ENCODE data around the gene MAG.
"Not testable (repeated sequence)": the region's sequence is repeated elsewhere in the genome, so short reads cannot be mapped to it uniquely, and the experiment has no call there.

The MAG gene

GRCh38 chr19:35278578-35279284, 13.2 kb upstream of the MAG start:
- no peak for TF ChIP-seq JUND (IDR thresholded peaks at IDR 0.05; ENCODE audit: low read depth)
- DNase-seq (ENCODE audit: low read depth in 1 of 2, low spot score in 1 of 2): no peak
- in situ Hi-C loops (cut with HindIII; ENCODE audit: low pct_unique_long_range_greater_than_20kb, low sequenced_read_pairs): no loop called here

GRCh38 chr19:35279374-35279773, 12.6 kb upstream of the MAG start:
- no peak for TF ChIP-seq JUND (IDR thresholded peaks at IDR 0.05; ENCODE audit: low read depth)
- in situ Hi-C loops (cut with HindIII; ENCODE audit: low pct_unique_long_range_greater_than_20kb, low sequenced_read_pairs): no loop called here
- DNase-seq (ENCODE audit: low read depth in 1 of 2, low spot score in 1 of 2): no peak

GRCh38 chr19:35279985-35280821, 11.8 kb upstream of the MAG start:
- DNase-seq (ENCODE audit: low read depth in 1 of 2, low spot score in 1 of 2): no peak
- TF ChIP-seq JUND (IDR thresholded peaks at IDR 0.05; ENCODE audit: low read depth): no peak
- in situ Hi-C loops (cut with HindIII; ENCODE audit: low pct_unique_long_range_greater_than_20kb, low sequenced_read_pairs): no loop called here

- in situ Hi-C loops (cut with HindIII; ENCODE audit: low pct_unique_long_range_greater_than_20kb, low sequenced_read_pairs): no loop called here
- TF ChIP-seq JUND (IDR thresholded peaks at IDR 0.05; ENCODE audit: low read depth): no peak
- no peak for DNase-seq (ENCODE audit: low read depth in 1 of 2, low spot score in 1 of 2)
Observed at GRCh38 chr19:35281303-35281702, 10.7 kb upstream of the MAG start.

- TF ChIP-seq JUND (IDR thresholded peaks at IDR 0.05; ENCODE audit: low read depth): no peak
- in situ Hi-C loops (cut with HindIII; ENCODE audit: low pct_unique_long_range_greater_than_20kb, low sequenced_read_pairs): no loop called here
- DNase-seq (ENCODE audit: low read depth in 1 of 2, low spot score in 1 of 2): no peak
Observed at GRCh38 chr19:35284153-35285094, 7.5 kb upstream of the MAG start.

- in situ Hi-C loops (cut with HindIII; ENCODE audit: low pct_unique_long_range_greater_than_20kb, low sequenced_read_pairs): no loop called here
- no peak for TF ChIP-seq JUND (IDR thresholded peaks at IDR 0.05; ENCODE audit: low read depth)
Observed at GRCh38 chr19:35285095-35285449, 6.9 kb upstream of the MAG start.

GRCh38 chr19:35285465-35285864, 6.5 kb upstream of the MAG start:
- DNase-seq (ENCODE audit: low read depth in 1 of 2, low spot score in 1 of 2); in situ Hi-C loops (cut with HindIII; ENCODE audit: low pct_unique_long_range_greater_than_20kb, low sequenced_read_pairs): not testable (repeated sequence)

More at GRCh38 chr19:35285095-35285449, 6.9 kb upstream of the MAG start:
- no peak for DNase-seq (ENCODE audit: low read depth in 1 of 2, low spot score in 1 of 2)

- in situ Hi-C loops (cut with HindIII; ENCODE audit: low pct_unique_long_range_greater_than_20kb, low sequenced_read_pairs); DNase-seq (ENCODE audit: low read depth in 1 of 2, low spot score in 1 of 2): not testable (repeated sequence)
Observed at GRCh38 chr19:35286101-35286500, 5.9 kb upstream of the MAG start.

- in situ Hi-C loops (cut with HindIII; ENCODE audit: low pct_unique_long_range_greater_than_20kb, low sequenced_read_pairs): no loop called here
- DNase-seq (ENCODE audit: low read depth in 1 of 2, low spot score in 1 of 2): no peak
Observed at GRCh38 chr19:35287713-35288112, 4.2 kb upstream of the MAG start.

GRCh38 chr19:35288331-35288730, 3.6 kb upstream of the MAG start:
- in situ Hi-C loops (cut with HindIII; ENCODE audit: low pct_unique_long_range_greater_than_20kb, low sequenced_read_pairs): no loop called here
- no peak for DNase-seq (ENCODE audit: low read depth in 1 of 2, low spot score in 1 of 2)
- no peak for TF ChIP-seq JUND (IDR thresholded peaks at IDR 0.05; ENCODE audit: low read depth)

More at GRCh38 chr19:35287713-35288112, 4.2 kb upstream of the MAG start:
- no peak for TF ChIP-seq JUND (IDR thresholded peaks at IDR 0.05; ENCODE audit: low read depth)

GRCh38 chr19:35288906-35289305, 3.1 kb upstream of the MAG start:
- DNase-seq (ENCODE audit: low read depth in 1 of 2, low spot score in 1 of 2): no peak
- TF ChIP-seq JUND (IDR thresholded peaks at IDR 0.05; ENCODE audit: low read depth): no peak
- in situ Hi-C loops (cut with HindIII; ENCODE audit: low pct_unique_long_range_greater_than_20kb, low sequenced_read_pairs): no loop called here

- DNase-seq (ENCODE audit: low read depth in 1 of 2, low spot score in 1 of 2): no peak
- no peak for TF ChIP-seq JUND (IDR thresholded peaks at IDR 0.05; ENCODE audit: low read depth)
- in situ Hi-C loops (cut with HindIII; ENCODE audit: low pct_unique_long_range_greater_than_20kb, low sequenced_read_pairs): no loop called here
Observed at GRCh38 chr19:35290381-35291127, 1.4 kb upstream of the MAG start.
